GM21360 (cell line): ENCODE results near the gene XRN1.
A peak's percentile ranks its signal among the peaks of the same experiment; 100 is the strongest.
"Not testable (repeated sequence)": the region's sequence is repeated elsewhere in the genome, so short reads cannot be mapped to it uniquely, and the experiment has no call there.

Source experiments
- ATAC-seq: cut with Tn5 transposase; IDR thresholded peaks from one replicate; pipeline ENCODE4 v1.9.1; 2021; ENCODE audit warnings: mild to moderate bottlenecking, moderate library complexity; ENCODE audit not compliant: unreplicated experiment

The XRN1 gene, protein sequence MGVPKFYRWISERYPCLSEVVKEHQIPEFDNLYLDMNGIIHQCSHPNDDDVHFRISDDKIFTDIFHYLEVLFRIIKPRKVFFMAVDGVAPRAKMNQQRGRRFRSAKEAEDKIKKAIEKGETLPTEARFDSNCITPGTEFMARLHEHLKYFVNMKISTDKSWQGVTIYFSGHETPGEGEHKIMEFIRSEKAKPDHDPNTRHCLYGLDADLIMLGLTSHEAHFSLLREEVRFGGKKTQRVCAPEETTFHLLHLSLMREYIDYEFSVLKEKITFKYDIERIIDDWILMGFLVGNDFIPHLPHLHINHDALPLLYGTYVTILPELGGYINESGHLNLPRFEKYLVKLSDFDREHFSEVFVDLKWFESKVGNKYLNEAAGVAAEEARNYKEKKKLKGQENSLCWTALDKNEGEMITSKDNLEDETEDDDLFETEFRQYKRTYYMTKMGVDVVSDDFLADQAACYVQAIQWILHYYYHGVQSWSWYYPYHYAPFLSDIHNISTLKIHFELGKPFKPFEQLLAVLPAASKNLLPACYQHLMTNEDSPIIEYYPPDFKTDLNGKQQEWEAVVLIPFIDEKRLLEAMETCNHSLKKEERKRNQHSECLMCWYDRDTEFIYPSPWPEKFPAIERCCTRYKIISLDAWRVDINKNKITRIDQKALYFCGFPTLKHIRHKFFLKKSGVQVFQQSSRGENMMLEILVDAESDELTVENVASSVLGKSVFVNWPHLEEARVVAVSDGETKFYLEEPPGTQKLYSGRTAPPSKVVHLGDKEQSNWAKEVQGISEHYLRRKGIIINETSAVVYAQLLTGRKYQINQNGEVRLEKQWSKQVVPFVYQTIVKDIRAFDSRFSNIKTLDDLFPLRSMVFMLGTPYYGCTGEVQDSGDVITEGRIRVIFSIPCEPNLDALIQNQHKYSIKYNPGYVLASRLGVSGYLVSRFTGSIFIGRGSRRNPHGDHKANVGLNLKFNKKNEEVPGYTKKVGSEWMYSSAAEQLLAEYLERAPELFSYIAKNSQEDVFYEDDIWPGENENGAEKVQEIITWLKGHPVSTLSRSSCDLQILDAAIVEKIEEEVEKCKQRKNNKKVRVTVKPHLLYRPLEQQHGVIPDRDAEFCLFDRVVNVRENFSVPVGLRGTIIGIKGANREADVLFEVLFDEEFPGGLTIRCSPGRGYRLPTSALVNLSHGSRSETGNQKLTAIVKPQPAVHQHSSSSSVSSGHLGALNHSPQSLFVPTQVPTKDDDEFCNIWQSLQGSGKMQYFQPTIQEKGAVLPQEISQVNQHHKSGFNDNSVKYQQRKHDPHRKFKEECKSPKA (N-terminal part only)

DNA sequence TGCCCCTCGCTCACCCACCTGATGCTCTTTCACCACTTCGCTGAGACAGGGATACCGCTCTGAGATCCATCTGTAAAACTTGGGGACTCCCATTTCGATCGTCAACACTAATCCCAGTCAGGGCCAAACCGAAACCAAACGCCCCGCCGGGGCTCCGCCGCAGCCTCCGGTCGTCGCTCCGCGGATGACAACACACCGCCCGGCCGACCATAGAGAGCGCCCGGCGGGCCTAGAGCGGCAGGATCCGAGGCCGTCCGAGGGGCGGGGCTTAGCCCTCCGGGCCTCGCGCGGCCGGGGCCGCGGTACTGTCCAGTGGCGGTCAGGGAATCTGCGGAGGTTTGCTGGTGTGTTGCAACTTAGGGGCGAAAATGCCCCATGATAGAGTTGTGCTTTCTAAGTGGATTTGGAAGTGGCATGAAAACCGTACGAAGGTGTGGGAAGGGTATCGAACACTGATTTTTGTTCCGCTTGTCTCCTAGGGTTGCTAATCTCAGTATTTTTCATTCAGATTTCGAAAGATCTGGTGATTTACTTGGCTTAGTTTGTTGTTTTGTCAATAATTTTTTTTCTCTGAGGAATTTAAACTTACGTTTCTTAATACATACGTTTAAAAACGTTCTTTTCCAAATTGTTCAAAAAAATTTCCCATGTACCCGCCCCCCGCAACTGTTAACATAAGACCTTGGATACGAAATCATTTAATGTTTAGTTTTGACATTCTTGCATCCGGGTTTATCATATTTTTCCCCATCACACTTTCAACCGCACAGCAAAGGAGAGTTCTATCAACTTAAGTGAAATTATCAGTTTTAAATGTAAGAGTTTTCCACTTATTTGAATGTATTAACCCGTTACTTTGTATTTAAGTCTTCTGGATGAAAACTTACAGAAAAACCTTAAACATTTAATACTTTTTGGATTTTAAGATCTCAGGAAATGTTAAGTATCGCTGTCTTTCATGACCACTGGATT lies at the start of gene XRN1:
XRN1 (minus strand) TSS at position 186 of the 972 bp plus-strand sequence; CDS start at position 93, 93 bp downstream.
- peak; percentile 92 for ATAC-seq

DNA sequence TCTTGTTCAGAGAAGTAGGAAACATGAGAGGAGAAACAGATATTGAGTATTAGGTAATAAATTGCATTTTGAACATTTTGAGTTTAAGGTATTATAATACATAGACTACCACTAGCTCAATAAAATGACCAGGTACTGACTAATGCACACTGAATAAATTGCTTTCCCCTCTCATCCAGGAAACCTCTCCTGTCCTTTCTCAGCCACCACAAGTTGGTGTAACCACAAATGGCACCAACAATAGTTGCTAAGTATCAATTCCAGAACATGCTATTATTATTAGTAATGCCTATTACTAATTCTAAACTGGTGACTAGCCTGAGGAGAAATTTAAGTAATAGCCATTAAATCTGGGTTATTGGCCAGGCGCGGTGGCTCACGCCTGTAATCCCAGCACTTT lies 47.3 kb upstream of the XRN1 start:
- ATAC-seq = no peak

DNA sequence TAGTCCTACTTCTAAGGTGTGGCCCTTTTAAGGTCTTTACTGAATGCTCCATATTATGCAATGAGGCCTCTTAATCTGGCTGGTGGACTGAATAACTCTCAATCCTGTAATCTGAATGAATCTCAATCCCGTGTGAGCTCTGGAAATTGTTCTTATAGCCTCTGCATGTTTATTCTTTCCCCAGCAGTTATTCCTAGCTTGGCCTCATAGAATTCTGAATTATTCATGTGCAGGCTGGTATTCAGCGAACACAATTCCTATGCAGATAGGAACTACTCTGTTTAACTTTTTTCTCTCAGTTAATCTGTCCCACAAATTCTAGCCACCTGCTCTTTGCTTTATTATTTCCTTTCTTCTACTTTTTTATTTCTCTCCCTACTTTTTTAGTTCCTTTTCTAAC lies 44.3 kb upstream of the XRN1 start:
- no peak for ATAC-seq

DNA sequence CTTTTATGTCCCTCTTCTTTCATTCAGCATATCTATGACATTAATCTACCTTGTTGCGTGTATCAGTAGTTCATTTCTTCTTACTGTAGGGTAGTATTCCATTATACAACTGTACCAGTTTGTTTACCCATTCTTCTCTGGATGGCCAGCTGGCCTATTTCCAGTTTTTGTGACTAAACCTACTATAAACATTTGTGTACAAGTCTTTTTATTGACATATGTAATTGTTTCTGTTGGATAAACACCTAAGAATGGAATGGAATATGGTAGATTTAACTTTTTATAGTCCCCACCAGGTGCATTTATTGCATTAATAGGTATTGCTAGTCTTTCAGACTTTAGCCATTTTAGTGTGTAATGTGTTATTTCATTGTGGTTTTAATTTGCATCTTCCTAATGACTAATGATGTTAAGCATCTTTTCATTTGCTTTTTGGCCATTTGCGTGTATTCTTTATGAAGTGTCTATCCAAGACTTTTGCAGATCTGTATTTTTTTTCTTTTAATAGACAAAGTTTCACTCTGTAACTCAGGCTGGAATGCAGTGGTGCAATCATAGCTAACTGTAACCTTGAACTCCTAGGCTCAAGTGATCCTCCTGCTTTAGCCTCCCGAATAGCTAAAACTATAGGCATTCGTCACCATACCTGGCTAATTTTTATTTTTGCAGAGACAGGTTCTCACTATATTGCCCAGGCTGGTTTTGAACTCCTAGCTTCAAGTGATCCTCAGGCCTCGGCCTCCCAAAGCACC lies 41.9 kb upstream of the XRN1 start:
- no peak for ATAC-seq

DNA sequence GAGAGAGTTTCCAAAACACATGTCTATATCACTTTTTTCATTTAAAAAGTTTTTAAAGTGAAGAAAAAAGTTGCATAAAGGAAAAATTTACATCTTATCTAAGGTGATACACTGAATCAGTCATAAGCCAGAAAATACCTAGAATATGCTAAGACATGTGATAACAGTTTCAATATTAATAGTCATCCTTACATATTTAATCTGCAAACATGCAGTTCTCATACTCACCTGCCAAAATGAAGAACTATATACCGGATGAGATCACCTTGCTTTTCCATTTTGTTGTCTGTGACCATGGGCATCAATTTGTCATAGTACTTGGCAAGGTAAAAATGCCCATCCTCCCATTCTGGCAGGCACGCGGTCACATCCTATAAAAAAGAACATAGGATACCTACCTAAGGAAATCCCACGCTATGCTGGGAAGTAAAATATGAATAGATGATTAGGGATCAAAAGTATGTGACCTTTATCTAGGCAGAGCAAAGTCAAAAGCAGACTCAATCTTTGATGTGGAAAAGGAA lies 37.1 kb upstream of the XRN1 start:
- no peak for ATAC-seq

DNA sequence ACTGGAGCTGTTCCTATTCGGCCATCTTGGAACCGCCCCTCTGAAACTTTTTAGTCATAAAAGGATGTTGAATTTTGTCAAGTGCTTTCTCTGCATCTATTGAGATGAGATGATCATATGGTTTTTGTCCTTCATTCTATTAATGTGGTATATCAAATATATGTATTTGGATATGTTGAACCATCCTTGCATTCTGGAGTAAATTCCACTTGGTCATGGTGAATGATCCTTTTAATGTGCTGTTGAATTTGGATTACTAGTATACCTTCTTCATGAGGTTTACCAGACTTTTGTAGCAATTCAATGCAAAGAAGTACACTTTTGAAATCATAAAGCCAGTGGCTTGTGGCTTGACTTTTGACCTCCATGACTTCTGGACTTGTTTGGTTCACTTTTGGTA lies 33.4 kb upstream of the XRN1 start:
- ATAC-seq = no peak

DNA sequence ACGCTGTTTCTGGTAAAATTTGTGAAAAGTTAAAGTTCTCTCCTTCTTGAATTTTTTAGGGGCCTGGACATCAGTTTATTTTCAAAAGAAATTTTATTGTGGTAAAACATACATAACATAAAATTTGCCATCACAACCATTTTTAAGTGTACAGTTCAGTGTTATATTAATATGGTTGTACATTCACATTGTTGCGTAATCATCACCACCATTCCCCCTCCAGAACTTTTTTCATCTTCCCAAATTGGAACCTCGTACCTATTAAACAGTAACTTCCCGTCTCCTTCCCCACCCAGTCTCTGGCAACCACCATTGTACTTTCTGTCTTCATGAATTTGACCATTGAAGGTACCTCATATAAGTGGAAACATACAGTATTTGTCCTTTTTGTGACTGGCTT lies 23.0 kb upstream of the XRN1 start:
- ATAC-seq = no peak

DNA sequence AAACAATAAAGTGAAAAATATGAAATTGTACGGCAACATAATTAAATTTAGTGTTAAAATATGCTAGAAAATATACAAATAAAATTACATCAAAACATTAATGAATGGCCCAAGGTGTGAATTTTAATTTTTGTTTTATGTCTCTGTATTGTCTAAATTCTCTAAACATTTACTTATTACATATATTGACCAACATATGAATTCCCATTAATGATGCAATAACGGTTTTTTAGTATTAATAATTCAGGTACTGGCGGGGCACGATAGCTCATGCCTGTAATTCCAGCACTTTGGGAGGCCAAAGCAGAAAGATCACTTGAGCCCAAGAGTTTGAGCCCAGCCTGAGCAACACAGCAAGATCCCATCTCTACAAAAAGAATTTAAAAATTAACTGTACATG lies 20.6 kb upstream of the XRN1 start:
- ATAC-seq = no peak

DNA sequence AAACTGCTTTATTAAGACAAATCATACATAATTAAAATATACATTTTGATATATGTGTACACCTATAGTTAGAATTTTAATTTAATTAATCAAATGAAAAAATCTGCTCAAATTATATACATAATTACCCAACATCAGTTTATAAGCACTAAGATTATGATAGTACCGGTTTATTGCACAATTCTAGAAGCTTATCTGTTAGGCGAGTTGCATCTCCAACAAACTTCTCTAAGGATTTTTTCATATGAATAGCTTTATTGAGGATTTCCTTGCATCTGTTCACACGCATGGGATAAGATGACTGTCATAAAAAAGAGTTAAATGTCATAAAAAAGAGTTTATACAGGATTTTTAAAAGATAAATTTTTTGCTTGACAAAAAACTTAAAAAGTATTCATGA lies 19.9 kb upstream of the XRN1 start:
- ATAC-seq = no peak

DNA sequence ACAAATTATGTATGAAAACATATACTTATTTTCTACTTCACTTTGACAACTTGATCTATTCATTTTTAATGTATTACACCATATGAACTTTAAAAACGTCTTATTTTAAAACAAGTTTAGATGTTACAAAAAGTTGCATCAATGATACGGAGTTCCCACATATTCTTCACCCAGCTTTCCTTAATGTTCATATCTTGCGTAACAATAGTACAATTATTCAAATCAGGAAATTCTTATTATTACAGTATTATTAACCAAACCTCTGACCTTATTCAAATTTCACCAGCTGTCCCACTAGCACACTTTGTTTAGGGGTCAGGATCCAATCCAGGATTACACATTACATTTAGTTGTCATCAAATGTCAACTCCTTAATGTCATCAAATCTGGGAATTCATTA lies 12.9 kb upstream of the XRN1 start:
- no peak for ATAC-seq

DNA sequence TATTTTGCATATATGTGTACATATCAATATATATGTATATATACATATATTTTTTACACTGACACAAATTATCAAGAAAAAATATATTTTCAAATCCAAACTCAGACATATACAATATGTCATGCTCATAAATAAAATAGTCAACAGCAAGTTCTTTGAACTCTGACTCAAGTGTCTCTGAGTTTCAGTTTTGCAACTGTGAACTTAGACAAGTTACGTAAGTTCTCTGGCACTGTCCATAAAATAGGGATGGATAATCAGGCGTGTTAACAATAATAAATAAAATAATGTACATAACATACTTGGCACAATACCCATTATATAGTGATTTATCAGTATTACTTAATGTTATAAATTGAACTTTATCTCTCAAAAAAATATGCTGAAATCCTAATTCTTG lies 12.1 kb upstream of the XRN1 start:
- no peak for ATAC-seq

DNA sequence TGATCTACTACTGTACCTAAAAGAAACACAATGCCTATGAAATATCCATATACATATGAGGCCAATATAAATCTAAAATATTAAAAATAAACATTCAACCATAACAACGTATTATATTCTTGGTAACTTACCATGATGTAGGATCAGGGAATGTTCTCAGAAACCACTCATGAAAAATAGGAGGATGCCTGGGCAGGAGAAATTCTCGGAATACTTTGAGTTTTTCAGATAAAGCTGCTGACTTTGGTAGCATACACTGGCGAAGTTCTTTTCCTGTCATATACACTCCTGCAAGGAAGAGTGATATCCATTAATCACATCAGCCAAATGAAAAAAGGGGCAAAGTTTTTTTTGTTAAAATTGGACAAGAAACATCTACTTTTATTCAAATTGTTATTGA lies 11.3 kb upstream of the XRN1 start:
- ATAC-seq = no peak

DNA sequence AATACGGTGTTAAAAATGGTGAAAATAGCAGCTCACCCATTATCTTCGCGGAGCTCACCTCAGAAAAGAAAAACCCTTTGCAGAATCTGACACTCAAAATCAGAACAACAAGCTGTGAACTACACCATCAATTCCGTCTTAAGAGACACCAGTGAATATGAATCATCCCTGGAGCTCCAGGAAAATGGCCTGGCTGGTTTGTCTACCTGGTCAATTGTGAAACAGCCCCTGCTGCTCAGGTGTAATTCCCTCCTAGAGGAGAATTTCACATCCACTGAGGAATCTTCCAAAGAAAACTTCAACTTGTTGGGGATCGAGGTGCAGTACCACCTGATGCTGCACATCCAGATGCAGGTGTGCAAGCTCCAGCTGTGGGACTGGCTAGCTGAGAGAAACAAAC lies 3.0 kb upstream of the XRN1 start:
- no peak for ATAC-seq

DNA sequence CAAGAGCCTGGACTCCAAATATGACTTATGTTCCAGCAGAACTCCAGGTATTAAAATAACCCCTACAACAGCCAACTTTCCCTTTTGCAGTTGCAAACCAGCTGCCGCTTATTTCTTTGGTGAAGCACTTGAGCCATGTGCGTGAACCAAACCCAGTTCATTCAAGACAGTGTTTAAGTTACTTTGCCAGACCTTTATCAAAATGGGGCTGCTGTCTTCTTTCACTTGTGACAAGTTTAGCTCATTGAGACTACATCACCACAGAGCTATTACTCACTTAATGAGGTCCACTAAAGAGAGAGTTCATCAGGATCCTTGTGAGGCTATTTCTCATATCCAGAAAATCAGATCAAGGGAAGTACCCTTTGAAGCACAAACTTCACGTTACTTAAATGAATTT lies 2.4 kb upstream of the XRN1 start:
- ATAC-seq = no peak

DNA sequence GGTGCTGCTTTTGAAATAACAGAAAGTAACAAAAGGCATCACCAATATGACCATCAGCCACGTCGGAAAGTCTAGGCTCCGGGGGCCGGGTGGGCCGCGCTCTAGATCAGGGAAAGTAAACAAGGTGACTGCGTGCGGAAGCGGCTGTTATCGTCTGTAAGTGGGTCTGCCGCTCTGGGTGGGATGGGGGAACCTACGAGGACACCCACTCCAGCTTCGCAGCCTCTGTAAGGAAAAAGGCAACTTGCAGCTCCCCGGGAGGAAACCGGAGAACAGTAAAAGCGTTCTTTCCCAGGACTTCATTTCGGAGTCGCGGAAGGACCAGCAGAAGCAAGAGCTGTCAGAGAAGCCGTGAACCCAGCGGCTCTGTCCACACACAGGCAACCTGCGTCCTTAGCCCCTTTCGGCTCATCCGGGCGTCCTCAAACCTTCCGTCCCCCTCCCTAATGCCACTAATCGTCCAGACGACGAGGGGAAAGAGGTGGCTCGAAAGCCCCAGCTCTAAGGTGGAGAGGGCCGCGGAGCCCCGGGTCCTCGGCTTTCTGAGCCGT lies 461 bp downstream of the XRN1 start:
- ATAC-seq = peak; percentile 31

DNA sequence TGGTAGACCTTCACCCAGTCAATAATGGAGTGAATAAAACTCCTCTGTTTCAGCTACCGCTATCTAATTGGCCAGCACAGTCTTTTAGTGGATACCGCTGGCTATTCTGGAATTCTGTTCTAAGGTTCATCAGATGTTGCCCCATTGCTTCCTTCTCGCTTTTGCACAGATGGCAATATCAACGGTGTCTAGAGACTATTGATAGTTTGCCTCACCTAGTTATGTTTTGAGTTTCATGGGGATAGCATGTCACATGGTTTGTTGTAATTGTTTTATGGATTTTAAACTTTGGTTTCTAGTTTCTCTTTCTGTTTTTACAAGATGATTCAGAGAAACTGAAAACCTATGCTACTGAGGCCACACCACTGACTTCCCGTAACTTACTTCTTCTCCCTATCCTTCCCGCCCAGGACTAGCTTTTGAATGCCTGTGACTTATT lies 2.0 kb downstream of the XRN1 start:
- peak; percentile 45 for ATAC-seq

DNA sequence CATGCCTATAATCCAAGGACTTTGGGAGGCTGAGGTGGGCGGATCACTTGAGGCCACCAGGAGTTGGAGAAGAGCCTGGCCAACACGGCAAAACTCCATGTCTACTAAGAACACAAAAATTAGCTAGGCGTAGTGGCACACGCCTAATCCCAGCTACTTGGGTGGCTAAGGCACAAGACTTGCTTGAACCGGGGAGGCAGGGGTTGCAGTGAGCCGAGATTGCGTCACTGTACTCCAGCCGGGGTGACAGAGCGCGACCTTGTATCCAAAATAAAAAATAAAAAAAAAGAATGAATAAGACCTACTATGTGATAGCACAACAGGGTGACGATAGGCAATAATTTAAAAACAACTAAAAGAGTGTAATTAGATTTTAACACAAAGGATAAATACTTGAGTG lies 3.5 kb downstream of the XRN1 start:
- ATAC-seq = no peak

DNA sequence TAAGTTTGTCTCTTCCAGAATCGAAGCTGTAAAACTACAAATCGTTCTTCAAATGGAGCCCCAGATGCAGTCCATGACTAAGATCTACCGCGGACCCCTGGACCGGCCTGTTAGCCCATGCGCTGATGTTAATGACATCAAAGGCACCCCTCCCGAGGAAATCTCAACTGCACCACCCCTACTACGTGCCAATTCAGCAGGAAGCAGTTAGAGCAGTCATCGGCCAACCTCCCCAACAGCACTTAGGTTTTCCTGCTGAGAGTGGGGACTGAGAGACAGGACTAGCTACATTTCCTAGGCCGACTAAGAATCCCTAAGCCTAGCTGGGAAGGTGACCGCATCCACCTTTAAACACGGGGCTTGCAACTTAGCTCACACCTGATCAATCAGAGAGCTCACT lies 4.8 kb downstream of the XRN1 start:
- not testable (repeated sequence) for ATAC-seq
